GM19023 (cell line): Measurements from ENCODE around the gene NXPE3.
"Not testable (repeated sequence)": the region's sequence is repeated elsewhere in the genome, so short reads cannot be mapped to it uniquely, and the experiment has no call there.

Experiments used
- ATAC-seq: cut with Tn5 transposase; IDR thresholded peaks from one replicate; pipeline ENCODE4 v1.9.1; 2021; ENCODE audit warnings: mild to moderate bottlenecking, moderate library complexity; ENCODE audit not compliant: unreplicated experiment

NXPE3 gene

DNA sequence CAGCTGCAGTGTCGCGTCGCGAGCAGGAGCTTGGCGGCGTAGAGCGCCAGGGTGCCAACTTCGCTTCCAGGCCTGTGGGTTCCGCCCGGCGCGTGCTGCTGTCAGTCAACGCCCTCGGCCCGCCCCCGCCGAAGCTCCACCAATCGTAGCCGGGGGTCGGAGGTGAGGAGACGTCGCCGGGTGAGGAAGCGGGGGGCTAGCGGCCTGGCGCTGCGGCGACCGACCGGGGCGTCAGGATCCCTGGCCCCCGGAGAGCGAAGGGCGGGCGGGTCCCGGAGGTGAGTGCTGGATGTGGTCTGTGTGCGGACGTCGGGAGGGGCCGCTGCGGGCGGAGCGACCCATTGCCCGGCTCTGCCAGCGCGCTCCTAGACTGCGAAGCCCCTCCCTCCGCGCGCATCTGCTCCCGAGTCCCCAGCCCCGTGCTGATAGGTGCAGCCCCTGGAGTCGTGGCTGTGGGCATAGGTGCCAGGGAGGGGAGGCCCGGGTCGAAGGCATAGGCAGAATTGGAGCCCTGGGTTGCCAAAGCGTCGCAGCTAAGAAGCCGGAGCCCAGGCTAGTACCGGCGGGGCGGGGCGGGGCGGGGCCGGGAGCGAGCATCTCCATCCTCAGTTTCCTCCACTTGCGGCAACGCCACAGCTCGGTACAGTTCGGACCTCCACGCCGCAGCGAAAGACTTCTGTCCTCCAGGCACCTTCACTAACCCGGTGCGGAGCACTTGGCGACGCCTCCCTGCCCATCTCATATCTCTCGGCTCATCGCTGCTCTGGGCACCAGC, at the start of gene NXPE3:
NXPE3 (plus strand) TSS at position 165 of the 775 bp plus-strand sequence. CDS start 6,386 bp downstream, outside the sequence.
- ATAC-seq: peak; percentile 95

DNA sequence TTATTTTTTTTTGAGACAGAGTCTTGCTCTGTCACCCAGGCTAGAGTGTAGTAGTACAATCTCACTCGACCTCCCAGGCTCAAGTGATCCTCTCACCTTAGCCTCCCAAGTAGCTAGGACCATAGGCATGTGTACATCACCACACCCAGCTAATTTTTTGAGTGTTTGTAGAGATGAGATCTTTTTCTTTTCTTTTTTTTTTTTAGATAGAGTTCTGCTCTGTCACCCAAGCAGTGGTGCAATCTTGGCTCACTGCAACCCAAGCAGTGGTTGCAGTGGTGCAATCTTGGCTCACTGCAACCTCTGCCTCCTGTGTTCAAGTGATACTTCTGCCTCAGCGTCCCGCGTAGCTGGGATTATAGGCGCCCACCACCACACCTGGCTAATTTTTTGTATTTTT, 49.4 kb upstream of the NXPE3 start:
- ATAC-seq: no peak

DNA sequence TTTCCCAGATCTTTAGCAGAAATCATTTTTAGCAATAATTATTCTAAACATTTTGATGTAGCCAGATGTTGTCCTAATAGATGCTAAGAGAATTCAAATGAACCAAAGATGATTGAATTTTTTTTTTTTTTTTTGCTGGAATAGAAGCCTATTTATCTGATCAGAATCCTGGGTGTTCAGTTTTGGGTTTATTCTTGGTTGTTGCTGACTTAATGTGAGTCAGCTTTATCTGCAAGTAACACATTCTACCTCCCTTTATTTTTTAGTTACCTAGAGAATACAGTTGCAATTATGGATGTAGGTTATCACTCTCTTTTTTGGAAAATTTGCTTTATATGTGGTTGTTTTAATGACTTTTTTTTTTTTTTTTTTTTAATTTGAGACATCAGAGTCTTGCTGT, 48.2 kb upstream of the NXPE3 start:
- no peak for ATAC-seq

DNA sequence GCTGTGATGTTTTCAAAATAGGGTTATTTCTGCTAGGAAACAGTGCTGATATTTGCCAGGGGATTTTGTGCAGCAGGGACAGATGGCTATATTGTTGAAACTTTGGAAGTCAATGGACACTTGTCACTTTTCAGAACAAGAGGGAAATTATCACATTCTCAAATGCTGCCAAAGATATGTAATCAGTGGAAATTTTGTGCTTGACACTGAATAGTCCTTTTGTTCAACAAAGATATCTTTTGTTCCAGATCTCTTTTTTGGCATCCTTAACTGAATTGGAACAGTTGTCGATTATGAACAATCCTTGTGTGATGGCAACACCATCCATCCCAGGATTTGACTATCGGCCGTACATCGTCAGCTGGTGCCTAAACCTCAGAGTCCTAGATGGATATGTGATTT, 46.8 kb upstream of the NXPE3 start:
- ATAC-seq: no peak

GRCh38 chr3:101735833-101736232, 43.2 kb upstream of the NXPE3 start:
- ATAC-seq: no peak

DNA sequence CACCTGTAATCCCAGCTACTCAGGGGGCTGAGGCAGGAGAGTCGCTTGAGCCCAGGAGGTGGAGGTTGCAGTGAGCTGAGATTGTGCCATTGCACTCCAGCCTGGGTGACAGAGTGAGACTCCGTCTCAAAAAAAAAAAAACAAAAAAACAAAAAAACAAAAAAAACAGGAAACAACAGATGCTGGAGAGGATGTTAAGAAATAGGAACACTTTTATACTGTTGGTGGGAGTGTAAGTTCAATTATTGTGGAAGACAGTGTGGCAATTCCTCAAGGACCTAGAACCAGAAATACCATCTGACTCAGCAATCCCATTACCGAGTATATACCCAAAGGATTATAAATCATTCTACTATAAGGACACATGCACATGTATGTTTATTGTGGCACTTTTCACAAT, 37.1 kb upstream of the NXPE3 start:
- not testable (repeated sequence) for ATAC-seq

DNA sequence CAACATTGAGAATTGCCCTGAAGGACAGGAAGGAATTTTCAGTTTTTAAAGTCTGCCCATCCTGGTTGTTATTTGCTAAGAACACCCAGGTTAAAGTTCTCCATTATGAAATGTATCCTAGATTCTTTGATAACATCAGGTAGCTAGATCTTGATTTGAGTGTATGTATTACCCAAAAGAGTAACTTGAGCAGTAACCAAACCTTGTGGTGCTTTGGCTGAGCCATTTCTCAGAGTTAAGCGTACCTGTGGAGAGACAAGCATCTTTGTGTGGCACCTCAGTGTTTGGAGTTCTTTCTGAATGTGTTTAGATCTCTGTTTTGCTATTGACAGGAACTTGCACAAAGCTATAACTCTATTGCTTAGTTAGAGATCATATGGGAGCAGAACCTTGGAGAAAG, 34.2 kb upstream of the NXPE3 start:
- no peak for ATAC-seq

DNA sequence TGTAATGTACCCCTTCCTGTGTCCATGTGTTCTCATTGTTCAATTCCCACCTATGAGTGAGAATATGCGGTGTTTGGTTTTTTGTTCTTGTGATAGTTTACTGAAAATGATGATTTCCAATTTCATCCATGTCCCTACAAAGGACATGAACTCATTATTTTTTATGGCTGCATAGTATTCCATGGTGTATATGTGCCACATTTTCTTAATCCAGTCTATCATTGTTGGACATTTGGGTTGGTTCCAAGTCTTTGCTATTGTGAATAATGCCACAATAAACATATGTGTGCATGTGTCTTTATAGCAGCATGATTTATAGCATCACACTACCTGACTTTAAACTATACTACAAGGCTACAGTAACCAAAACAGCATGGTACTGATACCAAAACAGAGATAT, 33.1 kb upstream of the NXPE3 start:
- ATAC-seq: not testable (repeated sequence)

DNA sequence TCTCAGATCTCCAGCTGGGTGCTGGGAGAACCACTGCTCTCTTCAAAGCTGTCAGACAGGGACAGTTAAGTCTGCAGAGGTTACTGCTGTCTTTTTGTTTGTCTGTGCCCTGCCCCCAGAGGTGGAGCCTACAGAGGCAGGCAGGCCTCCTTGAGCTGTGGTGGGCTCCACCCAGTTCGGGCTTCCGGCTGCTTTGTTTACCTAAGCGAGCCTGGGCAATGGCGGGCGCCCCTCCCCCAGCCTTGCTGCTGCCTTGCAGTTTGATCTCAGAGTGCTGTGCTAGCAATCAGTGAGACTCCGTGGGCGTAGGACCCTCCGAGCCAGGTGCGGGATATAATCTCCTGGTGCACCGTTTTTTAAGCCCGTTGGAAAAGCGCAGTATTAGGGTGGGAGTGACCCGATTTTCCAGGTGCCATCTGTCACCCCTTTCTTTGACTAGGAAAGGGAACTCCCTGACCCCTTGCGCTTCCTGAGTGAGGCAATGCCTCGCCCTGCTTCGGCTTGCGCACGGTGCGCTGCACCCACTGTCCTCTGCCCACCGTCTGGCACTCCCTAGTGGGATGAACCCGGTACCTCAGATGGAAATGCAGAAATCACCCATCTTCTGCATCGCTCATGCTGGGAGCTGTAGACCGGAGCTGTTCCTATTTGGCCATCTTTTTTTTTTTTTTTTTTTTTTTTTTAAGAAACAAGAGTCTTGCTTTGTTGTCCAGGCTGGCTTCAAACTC, 25.5 kb upstream of the NXPE3 start:
- ATAC-seq: not testable (repeated sequence)

GRCh38 chr3:101758224-101758623, 20.8 kb upstream of the NXPE3 start:
- no peak for ATAC-seq

DNA sequence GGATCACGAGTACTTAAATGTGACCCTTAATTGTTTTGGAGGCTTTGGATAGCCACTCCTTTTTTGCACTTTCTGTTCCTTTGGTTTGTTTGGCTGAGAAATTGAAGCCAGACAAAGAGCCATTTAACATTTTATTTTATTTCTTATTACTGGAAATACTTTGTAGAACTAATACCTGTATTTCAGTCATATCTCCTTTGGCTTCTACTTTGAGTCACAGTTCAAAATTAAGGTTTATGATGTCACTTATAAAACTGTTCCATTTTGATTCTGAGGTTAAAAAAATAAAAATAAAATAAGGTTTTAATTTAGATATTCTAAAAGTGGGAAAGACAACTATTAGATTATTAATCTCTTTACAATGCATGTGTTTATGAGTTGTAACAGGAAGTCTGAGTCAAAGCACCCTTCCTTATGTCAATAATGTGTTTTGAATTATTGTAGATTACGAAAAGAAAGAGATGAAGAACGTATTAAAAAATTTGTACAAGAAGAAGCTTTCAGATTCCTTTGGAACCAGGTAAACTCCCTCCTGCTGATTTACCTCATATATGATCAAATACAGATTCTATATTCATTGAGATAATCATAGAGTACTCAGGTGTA, 16.9 kb upstream of the NXPE3 start:
- ATAC-seq: no peak

- ATAC-seq: not testable (repeated sequence)
Measured at GRCh38 chr3:101777745-101778281, 1.2 kb upstream of the NXPE3 start.

DNA sequence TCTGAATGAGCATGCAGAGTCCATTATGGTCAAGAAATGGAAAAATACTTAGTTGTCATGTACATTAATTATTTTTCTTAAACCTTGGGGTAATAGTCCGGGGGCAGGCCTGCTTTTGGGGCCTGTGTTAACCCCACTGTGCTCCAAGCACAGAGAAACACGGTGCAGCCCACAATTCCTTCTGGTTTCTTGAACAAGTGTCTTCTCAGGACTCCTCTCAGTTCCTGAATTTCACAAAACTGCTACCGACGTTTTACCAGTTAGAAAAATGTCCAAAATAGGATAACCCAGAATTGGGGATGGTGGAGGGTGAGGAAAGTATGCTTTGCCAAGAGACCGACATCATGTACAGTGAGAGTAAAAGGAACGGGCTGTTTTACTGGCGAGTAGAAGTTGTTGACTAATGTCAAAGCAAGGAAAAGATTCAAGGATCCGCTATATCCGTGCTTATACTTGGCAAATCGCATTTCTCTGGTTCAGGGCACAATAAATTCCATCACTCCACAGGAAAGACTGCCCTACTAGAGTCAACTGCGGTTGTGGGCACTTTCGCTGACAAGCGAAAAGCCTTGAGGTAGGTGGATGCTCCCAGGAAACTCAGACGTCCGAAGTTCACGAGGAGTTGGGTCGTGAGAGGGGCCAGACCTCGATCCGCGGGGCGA, 495 bp upstream of the NXPE3 start:
- no peak for ATAC-seq

DNA sequence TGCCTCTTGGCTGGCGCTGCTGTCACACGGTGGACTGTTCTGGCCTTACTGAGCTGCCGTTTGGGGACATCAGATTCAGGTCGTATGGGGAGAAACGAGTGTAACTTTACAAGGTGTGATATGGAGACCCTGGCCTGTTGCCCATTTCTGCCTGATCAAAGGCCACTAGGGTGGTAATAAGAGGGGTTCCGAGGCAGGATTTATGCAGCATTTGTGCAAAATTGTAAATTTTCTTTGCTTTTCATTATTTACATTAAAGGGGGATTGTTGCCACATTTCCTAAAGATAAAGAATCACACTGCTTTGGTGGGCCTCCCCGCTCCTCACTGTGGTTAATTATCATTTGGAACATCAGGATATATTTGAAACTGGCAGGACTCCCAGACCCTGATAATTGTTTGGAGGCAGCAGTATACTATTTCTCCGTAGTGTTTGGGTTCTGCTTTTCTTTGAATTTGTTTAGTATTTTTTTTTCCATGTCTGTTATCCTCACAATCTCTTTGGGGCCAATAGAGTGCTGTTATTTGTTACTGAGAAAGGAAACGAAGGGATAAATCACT, 891 bp downstream of the NXPE3 start:
- no peak for ATAC-seq

GRCh38 chr3:101780661-101781060, 1.6 kb downstream of the NXPE3 start:
- no peak for ATAC-seq

DNA sequence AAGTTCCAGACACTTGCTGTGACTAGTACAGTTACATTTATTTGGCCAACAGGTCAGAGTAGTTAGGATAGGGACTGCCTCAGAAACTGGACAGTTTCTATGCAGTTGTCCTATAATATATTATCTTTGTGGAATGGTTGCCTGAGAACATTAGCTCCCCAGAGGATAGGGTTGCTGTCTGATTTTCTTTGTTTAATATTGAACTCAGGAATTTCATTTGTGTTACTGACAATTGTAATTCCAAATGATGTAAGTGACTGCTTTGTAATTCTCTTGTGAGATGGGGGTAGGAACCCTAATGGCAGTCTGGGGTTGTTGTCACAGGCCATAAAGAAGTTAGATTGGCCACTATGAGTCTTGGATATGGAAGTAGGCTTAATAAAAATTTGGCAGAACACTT, 2.2 kb downstream of the NXPE3 start:
- ATAC-seq: no peak

DNA sequence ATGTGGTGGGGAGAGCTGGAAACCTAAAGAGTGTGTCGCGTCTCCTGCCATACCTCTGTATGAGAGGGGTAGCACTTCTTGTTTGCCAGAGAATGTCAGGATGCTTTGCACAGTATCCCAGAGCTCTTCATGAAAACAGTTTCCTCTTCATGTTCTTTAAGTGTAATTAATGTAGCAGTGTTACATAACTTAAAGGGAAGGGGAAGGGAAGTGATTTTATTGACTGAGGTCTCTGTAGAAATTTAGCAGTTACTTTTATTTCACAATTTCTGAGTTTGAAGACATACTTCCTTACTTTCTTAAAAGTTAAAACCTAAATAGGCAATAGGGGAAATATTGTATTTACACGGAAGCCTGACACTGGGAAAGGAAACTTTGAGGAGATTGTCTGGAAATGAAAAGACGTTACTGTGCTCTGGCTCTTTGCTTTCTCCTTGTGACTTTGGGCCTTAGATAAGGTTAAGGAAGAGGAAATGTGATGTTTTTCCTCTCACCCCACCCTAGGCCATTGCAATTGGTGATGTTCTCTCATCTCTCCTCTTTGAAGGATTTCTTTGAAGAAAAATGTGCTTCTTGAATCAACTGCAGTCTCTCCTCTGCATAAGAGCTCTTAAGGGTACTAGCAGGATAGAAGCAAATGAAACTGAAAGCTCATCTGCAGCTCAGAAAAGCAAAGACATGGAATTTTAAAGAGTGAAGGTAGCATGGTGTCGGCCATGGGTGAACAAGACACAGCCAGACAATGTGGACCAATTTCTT, 6.0 kb downstream of the NXPE3 start:
- ATAC-seq: no peak

GRCh38 chr3:101791778-101792177, 12.8 kb downstream of the NXPE3 start:
- ATAC-seq: peak; percentile 98

DNA sequence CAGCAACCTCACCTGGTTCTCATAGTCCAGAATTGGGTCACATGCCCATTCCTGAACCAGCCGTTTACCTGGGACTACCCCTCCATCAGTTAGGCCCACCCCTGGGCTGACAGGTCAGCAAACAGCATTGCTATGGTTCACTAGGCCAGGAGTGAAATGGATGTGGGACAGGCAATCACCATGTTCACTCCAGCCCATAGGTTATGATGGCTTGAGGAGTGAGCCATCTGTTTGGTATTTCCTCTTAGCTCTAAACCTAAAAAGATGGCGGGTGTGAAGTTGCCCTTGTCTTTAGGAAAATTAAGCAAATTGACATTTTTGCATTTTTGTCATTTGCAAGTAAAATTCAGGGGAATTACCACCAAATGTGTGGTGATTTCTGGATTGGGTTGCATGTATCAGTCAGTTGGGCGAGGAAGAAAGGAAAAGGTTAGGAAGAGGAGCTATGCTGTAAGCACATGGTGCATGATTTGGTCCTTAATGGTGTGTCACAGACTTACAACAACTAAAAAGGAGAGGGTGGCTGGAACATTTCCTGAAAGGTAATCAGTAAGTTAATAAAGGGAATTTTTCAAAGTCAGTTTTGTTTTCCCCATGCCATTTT, 17.2 kb downstream of the NXPE3 start:
- no peak for ATAC-seq

- no peak for ATAC-seq
Measured at GRCh38 chr3:101801174-101801573, 22.2 kb downstream of the NXPE3 start.
